ENCODE measurements around the gene SLC9A8.
"Not testable (repeated sequence)": the region's sequence is repeated elsewhere in the genome, so short reads cannot be mapped to it uniquely, and the experiment has no call there.

The SLC9A8 gene

GRCh38 chr20:49845060-49845459 is 32.4 kb downstream of the SLC9A8 start:
- Mint-ChIP-seq H3K36me3 (peaks cover 3% of the 10 kb centered on the region), H3K27me3 (no peaks in the 10 kb centered on the region), H3K4me1 (ENCODE audit: low read depth) (no peaks in the 10 kb centered on the region), H3K27ac (peak overlapping the region; percentile 46), H3K9me3 (ENCODE audit: low read depth) (no peaks in the 10 kb centered on the region), H3K4me3 (no peak overlapping the region)

GRCh38 chr20:49846206-49846807 is 33.7 kb downstream of the SLC9A8 start:
- H3K36me3 Mint-ChIP-seq = peaks cover 5% of the 10 kb centered on the region
- H3K27ac Mint-ChIP-seq = no peak overlapping the region
- H3K9me3 Mint-ChIP-seq (ENCODE audit: low read depth) = no peaks in the 10 kb centered on the region
- H3K4me3 Mint-ChIP-seq = no peak overlapping the region
- H3K27me3 Mint-ChIP-seq = no peaks in the 10 kb centered on the region
- peaks cover 4% of the 10 kb centered on the region for H3K4me1 Mint-ChIP-seq (ENCODE audit: low read depth)

- no peaks in the 10 kb centered on the region for H3K27me3 Mint-ChIP-seq
- peaks cover 4% of the 10 kb centered on the region for H3K4me1 Mint-ChIP-seq (ENCODE audit: low read depth)
- peaks cover 8% of the 10 kb centered on the region for H3K36me3 Mint-ChIP-seq
- no peaks in the 10 kb centered on the region for H3K9me3 Mint-ChIP-seq (ENCODE audit: low read depth)
- no peak overlapping the region for H3K4me3 Mint-ChIP-seq
- no peak overlapping the region for H3K27ac Mint-ChIP-seq
Observed at GRCh38 chr20:49850463-49851230, 38.0 kb downstream of the SLC9A8 start.

DNA sequence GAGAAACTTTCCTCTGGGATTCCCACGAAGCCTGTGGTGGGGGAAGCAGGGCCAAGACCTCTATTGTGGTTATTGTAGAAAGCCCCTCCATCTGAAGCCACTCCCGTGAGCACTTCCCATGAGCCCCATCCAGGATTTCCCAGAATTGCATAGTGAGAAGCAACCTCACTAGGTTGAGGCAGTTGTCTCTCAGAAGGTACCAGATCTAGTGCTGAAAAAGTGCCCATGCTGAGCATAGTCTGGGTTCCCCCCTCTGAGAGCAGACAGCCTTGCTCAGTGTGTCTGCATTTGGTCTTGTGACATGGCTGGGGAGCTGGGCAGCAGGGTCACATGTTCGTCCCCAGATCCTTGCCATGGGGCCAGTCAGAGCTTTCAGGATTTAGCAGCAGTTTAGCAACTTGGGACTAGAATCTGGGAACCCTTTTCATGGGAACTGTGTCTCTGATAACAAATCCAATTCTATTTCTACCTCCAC is 38.6 kb downstream of the SLC9A8 start:
- peaks cover 8% of the 10 kb centered on the region for H3K36me3 Mint-ChIP-seq
- peaks cover 4% of the 10 kb centered on the region for H3K4me1 Mint-ChIP-seq (ENCODE audit: low read depth)
- H3K27me3 Mint-ChIP-seq = no peaks in the 10 kb centered on the region
- no peaks in the 10 kb centered on the region for H3K9me3 Mint-ChIP-seq (ENCODE audit: low read depth)
- peak overlapping the region; percentile 58 for H3K27ac Mint-ChIP-seq
- no peak overlapping the region for H3K4me3 Mint-ChIP-seq

GRCh38 chr20:49851991-49852390 is 39.4 kb downstream of the SLC9A8 start:
- H3K27ac Mint-ChIP-seq = no peak overlapping the region
- peaks cover 8% of the 10 kb centered on the region for H3K36me3 Mint-ChIP-seq
- no peaks in the 10 kb centered on the region for H3K27me3 Mint-ChIP-seq
- no peak overlapping the region for H3K4me3 Mint-ChIP-seq
- H3K9me3 Mint-ChIP-seq (ENCODE audit: low read depth) = no peaks in the 10 kb centered on the region
- H3K4me1 Mint-ChIP-seq (ENCODE audit: low read depth) = peaks cover 4% of the 10 kb centered on the region

GRCh38 chr20:49852522-49853080 is 40.0 kb downstream of the SLC9A8 start:
- Mint-ChIP-seq H3K36me3 (peaks cover 8% of the 10 kb centered on the region), H3K4me1 (ENCODE audit: low read depth) (peaks cover 4% of the 10 kb centered on the region), H3K27me3 (no peaks in the 10 kb centered on the region), H3K4me3 (no peak overlapping the region), H3K9me3 (ENCODE audit: low read depth) (no peaks in the 10 kb centered on the region), H3K27ac (no peak overlapping the region)

DNA sequence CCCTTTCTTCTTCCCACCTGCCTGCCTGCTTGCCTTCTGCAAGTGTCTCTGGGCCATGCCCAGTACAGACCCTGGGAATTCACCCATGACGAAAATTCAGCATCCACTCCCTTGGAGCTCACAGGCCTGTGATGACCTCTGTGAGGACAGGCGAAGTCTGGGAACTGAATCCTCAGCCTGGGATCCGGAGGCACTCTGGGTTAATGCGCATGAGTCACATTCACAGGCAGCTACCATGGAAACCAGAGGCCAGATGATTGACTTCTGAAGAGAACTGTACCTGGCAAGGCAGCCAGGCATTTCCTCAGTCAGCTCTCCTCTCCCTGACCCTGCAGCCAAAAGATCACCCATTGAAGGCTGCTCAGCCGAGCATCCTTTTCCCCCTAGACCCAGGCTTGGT is 41.0 kb downstream of the SLC9A8 start:
- H3K27me3 Mint-ChIP-seq = no peaks in the 10 kb centered on the region
- peaks cover 6% of the 10 kb centered on the region for H3K36me3 Mint-ChIP-seq

DNA sequence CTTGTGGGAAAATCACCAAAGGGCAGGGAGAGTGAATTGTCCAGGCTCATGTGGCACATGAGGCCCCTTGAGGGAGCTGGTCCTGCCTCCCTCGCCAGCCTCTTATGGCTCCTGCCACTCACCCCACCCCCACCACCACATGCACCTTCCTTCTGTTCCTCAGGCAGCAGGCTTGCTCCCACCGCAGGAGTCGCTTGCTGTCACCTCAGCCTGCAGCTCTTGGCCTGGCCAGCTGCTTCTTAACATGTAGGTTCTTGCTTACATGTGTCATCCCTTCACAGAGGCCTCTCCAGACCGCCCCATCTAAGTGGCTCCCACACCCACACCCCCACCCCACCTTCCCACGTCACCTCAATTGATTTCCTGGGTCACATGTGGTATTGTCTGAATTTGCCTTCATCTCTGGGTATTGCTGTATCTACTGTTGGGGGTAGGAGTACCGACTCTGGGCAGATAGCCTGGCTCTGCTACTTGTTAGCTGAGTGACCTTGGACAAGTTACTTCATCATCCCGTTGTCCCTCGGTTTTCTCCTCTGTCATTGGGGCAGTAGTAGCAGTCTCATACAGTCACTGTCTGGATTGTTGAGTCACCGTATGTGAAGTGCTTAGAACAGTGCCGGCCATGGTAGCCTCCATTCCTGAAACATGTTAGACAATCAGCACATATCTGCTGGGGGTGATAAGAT is 41.7 kb downstream of the SLC9A8 start:
- H3K9me3 Mint-ChIP-seq (ENCODE audit: low read depth) = no peaks in the 10 kb centered on the region
- H3K27ac Mint-ChIP-seq = no peak overlapping the region
- no peaks in the 10 kb centered on the region for H3K27me3 Mint-ChIP-seq

More for the DNA sequence above, 41.0 kb downstream of the SLC9A8 start:
- no peaks in the 10 kb centered on the region for H3K9me3 Mint-ChIP-seq (ENCODE audit: low read depth)
- no peak overlapping the region for H3K27ac Mint-ChIP-seq
- H3K4me3 Mint-ChIP-seq = no peak overlapping the region
- H3K4me1 Mint-ChIP-seq (ENCODE audit: low read depth) = peaks cover 4% of the 10 kb centered on the region

DNA sequence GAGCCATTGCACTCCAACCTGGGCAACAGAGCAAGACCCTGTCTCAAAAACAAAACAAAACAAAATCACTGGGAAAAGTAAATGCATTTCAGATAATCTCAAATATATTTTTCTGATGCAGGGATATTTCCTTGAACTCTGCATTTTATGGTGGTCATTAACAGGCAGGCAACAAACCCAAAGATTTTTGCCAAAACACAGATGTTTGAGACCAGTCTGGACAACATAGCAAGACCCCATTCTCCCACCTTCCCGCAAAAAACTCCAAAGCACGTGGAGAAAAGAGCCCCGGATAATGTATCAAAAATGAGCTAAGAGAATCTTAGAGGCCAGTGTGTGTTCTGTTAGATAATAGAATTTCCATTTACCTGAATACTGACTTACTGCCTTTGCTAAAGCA is 44.3 kb downstream of the SLC9A8 start:
- no peaks in the 10 kb centered on the region for H3K4me1 Mint-ChIP-seq (ENCODE audit: low read depth)
- H3K27me3 Mint-ChIP-seq = no peaks in the 10 kb centered on the region
- H3K9me3 Mint-ChIP-seq (ENCODE audit: low read depth) = no peaks in the 10 kb centered on the region
- no peak overlapping the region for H3K4me3 Mint-ChIP-seq
- peaks cover 2% of the 10 kb centered on the region for H3K36me3 Mint-ChIP-seq
- no peak overlapping the region for H3K27ac Mint-ChIP-seq

More for the DNA sequence above, 41.7 kb downstream of the SLC9A8 start:
- Mint-ChIP-seq H3K4me3 (no peak overlapping the region), H3K36me3 (peaks cover 5% of the 10 kb centered on the region), H3K4me1 (ENCODE audit: low read depth) (peaks cover 4% of the 10 kb centered on the region)

DNA sequence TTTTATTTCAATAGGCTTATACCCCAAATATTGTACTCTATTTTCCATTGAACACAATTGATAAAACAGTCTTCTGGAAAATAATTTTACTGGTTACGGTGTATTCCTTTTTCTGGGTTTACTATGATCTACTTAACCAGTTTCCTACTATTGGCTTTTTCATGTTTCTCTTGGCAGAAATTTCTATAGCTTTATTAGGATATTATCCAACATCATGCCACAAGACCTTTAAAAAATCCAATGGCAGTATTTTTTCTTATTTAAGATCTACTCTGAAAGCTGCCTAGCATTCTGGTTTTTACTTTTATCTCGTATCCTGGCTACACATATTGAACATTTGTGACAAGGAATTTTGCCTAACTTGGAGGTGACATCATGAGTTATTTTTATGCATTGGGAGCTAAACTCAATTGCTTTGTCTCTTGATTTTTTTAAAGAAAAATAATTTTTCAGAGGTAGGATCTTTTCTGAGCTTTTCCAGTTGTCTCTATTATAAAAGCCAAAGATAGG is 45.5 kb downstream of the SLC9A8 start:
- H3K4me3 Mint-ChIP-seq = no peak overlapping the region
- no peaks in the 10 kb centered on the region for H3K27me3 Mint-ChIP-seq
- peaks cover 2% of the 10 kb centered on the region for H3K36me3 Mint-ChIP-seq
- no peaks in the 10 kb centered on the region for H3K4me1 Mint-ChIP-seq (ENCODE audit: low read depth)
- no peaks in the 10 kb centered on the region for H3K9me3 Mint-ChIP-seq (ENCODE audit: low read depth)
- H3K27ac Mint-ChIP-seq = no peak overlapping the region

DNA sequence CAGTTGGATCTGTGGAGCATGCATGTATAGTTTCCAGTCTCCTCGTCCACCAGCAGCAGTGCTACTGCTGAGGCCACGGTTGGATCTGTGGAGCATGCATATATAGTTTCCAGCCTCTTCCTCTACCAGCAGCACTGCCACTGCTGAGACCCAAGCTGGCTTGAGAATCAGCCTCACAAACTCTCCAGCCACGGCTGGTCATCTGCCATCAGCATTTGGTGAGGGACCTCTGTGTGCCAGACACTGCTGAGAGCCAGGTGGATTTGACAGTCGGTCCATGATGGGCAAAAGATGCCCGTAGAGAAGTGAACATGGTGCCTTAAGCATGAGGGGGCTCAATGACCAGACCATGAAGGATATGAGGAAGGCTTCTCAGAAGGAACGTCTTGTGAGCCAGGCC is 46.4 kb downstream of the SLC9A8 start:
- no peak overlapping the region for H3K4me3 Mint-ChIP-seq
- H3K36me3 Mint-ChIP-seq = peaks cover 2% of the 10 kb centered on the region
- H3K27ac Mint-ChIP-seq = no peak overlapping the region
- no peaks in the 10 kb centered on the region for H3K9me3 Mint-ChIP-seq (ENCODE audit: low read depth)
- no peaks in the 10 kb centered on the region for H3K4me1 Mint-ChIP-seq (ENCODE audit: low read depth)
- H3K27me3 Mint-ChIP-seq = no peaks in the 10 kb centered on the region

GRCh38 chr20:49859807-49860206 is 47.2 kb downstream of the SLC9A8 start:
- no peak overlapping the region for H3K27ac Mint-ChIP-seq
- H3K27me3 Mint-ChIP-seq = no peaks in the 10 kb centered on the region
- no peaks in the 10 kb centered on the region for H3K9me3 Mint-ChIP-seq (ENCODE audit: low read depth)
- peaks cover 8% of the 10 kb centered on the region for H3K36me3 Mint-ChIP-seq
- no peaks in the 10 kb centered on the region for H3K4me1 Mint-ChIP-seq (ENCODE audit: low read depth)
- H3K4me3 Mint-ChIP-seq = no peak overlapping the region

- H3K9me3 Mint-ChIP-seq (ENCODE audit: low read depth); H3K4me3 Mint-ChIP-seq; H3K36me3 Mint-ChIP-seq; H3K4me1 Mint-ChIP-seq (ENCODE audit: low read depth); H3K27me3 Mint-ChIP-seq: not testable (repeated sequence)
- H3K27ac Mint-ChIP-seq = peak overlapping the region; percentile 5
Observed at GRCh38 chr20:49861232-49861631, 48.6 kb downstream of the SLC9A8 start.

GRCh38 chr20:49862607-49863200 is 50.1 kb downstream of the SLC9A8 start:
- Mint-ChIP-seq H3K4me1 (ENCODE audit: low read depth) (no peaks in the 10 kb centered on the region), H3K9me3 (ENCODE audit: low read depth) (no peaks in the 10 kb centered on the region), H3K4me3 (no peak overlapping the region), H3K36me3 (peaks cover 13% of the 10 kb centered on the region), H3K27ac (no peak overlapping the region), H3K27me3 (no peaks in the 10 kb centered on the region)

All from activated naive CD8-positive, alpha-beta T cell (primary cell).